Measurements from ENCODE around the gene LAMTOR2. TPM values are rescaled to one million over a fixed set of nuclear protein-coding genes. Genes with fewer than 3 reads are reported as not detected.

The LAMTOR2 gene
- total RNA-seq, 1 donor from 2014 or later, result 29.4 TPM

DNA sequence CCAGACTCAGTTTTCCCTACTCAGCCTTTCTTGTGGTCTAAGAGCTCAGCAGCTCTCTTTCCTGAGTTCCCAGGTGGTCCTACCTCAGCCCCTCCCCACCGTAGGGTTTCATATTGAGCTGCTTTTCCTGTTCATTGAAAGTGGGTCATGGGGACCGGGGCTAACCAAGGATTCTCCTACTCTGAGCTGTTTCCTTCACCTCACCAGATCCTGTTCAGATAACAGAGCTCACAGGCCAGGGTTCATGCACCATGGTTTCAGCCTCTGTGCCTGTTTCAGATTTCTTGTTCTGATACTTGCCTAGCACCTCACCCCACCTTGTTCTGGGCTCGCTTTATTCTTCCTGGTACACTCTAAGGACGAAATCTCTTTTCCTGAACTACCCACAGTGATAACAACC, 9.5 kb upstream of the LAMTOR2 start:
- no peaks in the 10 kb centered on the region for H3K9me3 Mint-ChIP-seq
- Histone ChIP-seq H3K27ac (no peak overlapping the region), H3K4me1 (no peaks in the 10 kb centered on the region), H3K9ac (no peak overlapping the region), H4K20me1 (ENCODE audit: low read depth) (no peaks in the 10 kb centered on the region), H3K27me3 (no peaks in the 10 kb centered on the region), H2AFZ (replicated peaks) (no peak overlapping the region), H3K4me3 (no peak overlapping the region), H3F3A (ENCODE audit: low read depth) (no peaks in the 10 kb centered on the region), H3K36me3 (no peaks in the 10 kb centered on the region), H3K9me3 (ENCODE audit: low read depth) (no peaks in the 10 kb centered on the region), H3K79me2 (ENCODE audit: low read depth) (no peaks in the 10 kb centered on the region), H3K4me2 (no peak overlapping the region)
- peaks cover 36% of the 10 kb centered on the region for H3K36me3 Mint-ChIP-seq
- H3K27me3 Mint-ChIP-seq (ENCODE audit: insufficient read depth, low read depth), result peaks cover 2% of the 10 kb centered on the region
- DNase-seq (ENCODE audit: low spot score), result no peak
- no peak overlapping the region for H3K4me3 Mint-ChIP-seq
- H3K27ac Mint-ChIP-seq, result no peak overlapping the region
- TF ChIP-seq EZH2 (IDR thresholded peaks at IDR 0.05) (no peak), EZH2phosphoT487 (IDR thresholded peaks at IDR 0.05) (no peak)
- TF ChIP-seq, protein P1, sequence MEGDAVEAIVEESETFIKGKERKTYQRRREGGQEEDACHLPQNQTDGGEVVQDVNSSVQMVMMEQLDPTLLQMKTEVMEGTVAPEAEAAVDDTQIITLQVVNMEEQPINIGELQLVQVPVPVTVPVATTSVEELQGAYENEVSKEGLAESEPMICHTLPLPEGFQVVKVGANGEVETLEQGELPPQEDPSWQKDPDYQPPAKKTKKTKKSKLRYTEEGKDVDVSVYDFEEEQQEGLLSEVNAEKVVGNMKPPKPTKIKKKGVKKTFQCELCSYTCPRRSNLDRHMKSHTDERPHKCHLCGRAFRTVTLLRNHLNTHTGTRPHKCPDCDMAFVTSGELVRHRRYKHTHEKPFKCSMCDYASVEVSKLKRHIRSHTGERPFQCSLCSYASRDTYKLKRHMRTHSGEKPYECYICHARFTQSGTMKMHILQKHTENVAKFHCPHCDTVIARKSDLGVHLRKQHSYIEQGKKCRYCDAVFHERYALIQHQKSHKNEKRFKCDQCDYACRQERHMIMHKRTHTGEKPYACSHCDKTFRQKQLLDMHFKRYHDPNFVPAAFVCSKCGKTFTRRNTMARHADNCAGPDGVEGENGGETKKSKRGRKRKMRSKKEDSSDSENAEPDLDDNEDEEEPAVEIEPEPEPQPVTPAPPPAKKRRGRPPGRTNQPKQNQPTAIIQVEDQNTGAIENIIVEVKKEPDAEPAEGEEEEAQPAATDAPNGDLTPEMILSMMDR (IDR thresholded peaks at IDR 0.05), result no peak
- H3K4me1 Mint-ChIP-seq, result no peaks in the 10 kb centered on the region

GRCh38 chr1:156048663-156049258, 5.8 kb upstream of the LAMTOR2 start:
- no peaks in the 10 kb centered on the region for H3F3A ChIP-seq (ENCODE audit: low read depth)
- H3K4me2 ChIP-seq, result no peak overlapping the region
- DNase-seq (ENCODE audit: low spot score), result no peak
- no peak overlapping the region for H3K4me3 ChIP-seq
- H3K36me3 ChIP-seq, result no peaks in the 10 kb centered on the region
- Mint-ChIP-seq H3K36me3 (peaks cover 24% of the 10 kb centered on the region), H3K9me3 (no peaks in the 10 kb centered on the region), H3K27ac (no peak overlapping the region), H3K4me3 (no peak overlapping the region), H3K4me1 (peaks cover 12% of the 10 kb centered on the region), H3K27me3 (ENCODE audit: insufficient read depth, low read depth) (peaks cover 14% of the 10 kb centered on the region)
- H3K27ac ChIP-seq, result no peak overlapping the region
- TF ChIP-seq, protein P1 (IDR thresholded peaks at IDR 0.05), result no peak
- TF ChIP-seq EZH2 (IDR thresholded peaks at IDR 0.05), result no peak
- TF ChIP-seq EZH2phosphoT487 (IDR thresholded peaks at IDR 0.05), result no peak
- no peaks in the 10 kb centered on the region for H3K27me3 ChIP-seq
- peaks cover 17% of the 10 kb centered on the region for H4K20me1 ChIP-seq (ENCODE audit: low read depth)
- H3K9me3 ChIP-seq (ENCODE audit: low read depth), result no peaks in the 10 kb centered on the region
- no peaks in the 10 kb centered on the region for H3K4me1 ChIP-seq
- H3K9ac ChIP-seq, result no peak overlapping the region
- peaks cover 21% of the 10 kb centered on the region for H3K79me2 ChIP-seq (ENCODE audit: low read depth)
- no peak overlapping the region for H2AFZ ChIP-seq (replicated peaks)

- no peak for DNase-seq (ENCODE audit: low spot score)
- Mint-ChIP-seq H3K27me3 (ENCODE audit: insufficient read depth, low read depth) (peaks cover 14% of the 10 kb centered on the region), H3K27ac (no peak overlapping the region), H3K4me1 (peaks cover 16% of the 10 kb centered on the region), H3K9me3 (no peaks in the 10 kb centered on the region), H3K4me3 (no peak overlapping the region), H3K36me3 (peaks cover 20% of the 10 kb centered on the region)
- Histone ChIP-seq H3K27ac (no peak overlapping the region), H3K79me2 (ENCODE audit: low read depth) (peaks cover 28% of the 10 kb centered on the region), H3K9me3 (ENCODE audit: low read depth) (no peaks in the 10 kb centered on the region), H3K9ac (no peak overlapping the region), H3K4me3 (no peak overlapping the region), H3K4me1 (no peaks in the 10 kb centered on the region), H4K20me1 (ENCODE audit: low read depth) (peaks cover 17% of the 10 kb centered on the region), H3K36me3 (no peaks in the 10 kb centered on the region), H2AFZ (replicated peaks) (no peak overlapping the region), H3F3A (ENCODE audit: low read depth) (peaks cover 6% of the 10 kb centered on the region), H3K4me2 (no peak overlapping the region), H3K27me3 (no peaks in the 10 kb centered on the region)
- TF ChIP-seq EZH2phosphoT487 (IDR thresholded peaks at IDR 0.05), result no peak
- TF ChIP-seq EZH2 (IDR thresholded peaks at IDR 0.05), result no peak
- TF ChIP-seq, protein P1 (IDR thresholded peaks at IDR 0.05), result no peak
Observed at GRCh38 chr1:156050376-156050775, 4.2 kb upstream of the LAMTOR2 start.

All from neural progenitor cell (in vitro differentiated cells).